GM21526 (cell line): ENCODE measurements around the gene CUEDC2.

Experiments
- ATAC-seq: cut with Tn5 transposase; IDR thresholded peaks from one replicate; pipeline ENCODE4 v1.9.1; 2021; ENCODE audit warnings: moderate library complexity; ENCODE audit not compliant: unreplicated experiment, low FRiP score

The CUEDC2 gene

GRCh38 chr10:102426803-102427287 lies 5.5 kb downstream of the CUEDC2 start:
- ATAC-seq: no peak

DNA sequence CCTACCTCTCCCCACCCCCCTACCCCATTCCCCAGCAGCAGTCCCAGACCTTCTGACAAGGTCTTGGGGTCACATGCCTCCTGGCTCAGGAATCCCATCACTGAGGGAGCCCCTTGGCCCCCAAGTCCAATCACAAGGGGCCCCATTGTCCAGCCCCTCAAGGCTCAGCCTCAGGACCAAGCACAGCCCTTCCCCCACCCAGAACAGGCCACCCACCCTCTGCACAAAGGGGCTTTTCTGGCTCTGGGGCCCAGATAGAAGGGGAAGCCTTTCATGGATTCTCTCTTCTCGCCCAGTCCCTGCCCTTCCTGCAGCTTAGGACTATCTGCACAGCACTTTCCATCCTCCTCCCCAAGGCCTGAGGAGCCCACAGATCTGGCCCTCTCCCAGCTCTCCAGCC lies 6.9 kb downstream of the CUEDC2 start:
- no peak for ATAC-seq

- no peak for ATAC-seq
Observed at GRCh38 chr10:102424916-102425315, 7.5 kb downstream of the CUEDC2 start.

- no peak for ATAC-seq
Observed at GRCh38 chr10:102424145-102424544, 8.2 kb downstream of the CUEDC2 start.

GRCh38 chr10:102423372-102423968 lies 8.9 kb downstream of the CUEDC2 start:
- no peak for ATAC-seq

DNA sequence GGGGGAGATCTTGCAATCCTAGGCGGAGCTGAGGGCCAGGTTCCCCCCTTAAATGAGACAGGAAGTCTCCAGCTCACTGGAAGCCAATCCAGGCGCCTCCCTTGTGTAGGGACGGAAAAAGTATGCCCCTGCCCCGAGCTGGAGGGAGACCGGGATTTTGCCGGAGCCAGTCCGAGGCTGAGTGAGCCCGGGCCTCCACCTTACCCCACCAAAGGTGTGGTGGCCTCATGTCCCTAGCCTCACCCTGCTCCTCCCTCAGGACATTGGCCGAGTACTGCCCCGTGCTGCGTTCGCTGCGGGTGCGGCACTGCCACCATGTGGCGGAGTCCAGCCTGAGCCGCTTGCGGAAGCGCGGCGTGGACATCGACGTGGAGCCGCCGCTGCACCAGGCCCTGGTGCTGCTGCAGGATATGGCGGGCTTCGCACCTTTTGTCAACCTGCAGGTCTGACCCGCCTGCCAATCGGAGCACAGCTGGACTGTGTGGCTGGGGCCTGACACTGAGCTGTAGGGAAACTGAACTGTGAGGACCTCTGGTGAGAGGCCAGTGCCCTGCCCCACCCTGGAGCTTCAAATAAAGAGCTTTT lies 9.7 kb downstream of the CUEDC2 start:
- ATAC-seq: no peak

- ATAC-seq: peak; percentile 2
Observed at GRCh38 chr10:102421757-102422512, 10.4 kb downstream of the CUEDC2 start.

DNA sequence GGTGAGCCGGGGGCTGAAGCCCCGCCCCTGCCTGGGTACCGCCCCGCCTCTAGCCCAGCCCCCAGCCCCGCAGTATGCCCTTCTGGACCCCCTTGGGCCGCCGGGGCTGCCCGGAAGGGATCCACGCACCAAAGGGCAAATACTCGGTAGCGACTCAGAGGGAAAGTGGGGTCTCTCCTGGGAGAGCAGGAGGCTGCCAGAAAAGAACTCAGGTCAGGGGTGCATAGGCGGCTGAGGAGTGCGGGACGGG lies 10.9 kb downstream of the CUEDC2 start:
- ATAC-seq: no peak

DNA sequence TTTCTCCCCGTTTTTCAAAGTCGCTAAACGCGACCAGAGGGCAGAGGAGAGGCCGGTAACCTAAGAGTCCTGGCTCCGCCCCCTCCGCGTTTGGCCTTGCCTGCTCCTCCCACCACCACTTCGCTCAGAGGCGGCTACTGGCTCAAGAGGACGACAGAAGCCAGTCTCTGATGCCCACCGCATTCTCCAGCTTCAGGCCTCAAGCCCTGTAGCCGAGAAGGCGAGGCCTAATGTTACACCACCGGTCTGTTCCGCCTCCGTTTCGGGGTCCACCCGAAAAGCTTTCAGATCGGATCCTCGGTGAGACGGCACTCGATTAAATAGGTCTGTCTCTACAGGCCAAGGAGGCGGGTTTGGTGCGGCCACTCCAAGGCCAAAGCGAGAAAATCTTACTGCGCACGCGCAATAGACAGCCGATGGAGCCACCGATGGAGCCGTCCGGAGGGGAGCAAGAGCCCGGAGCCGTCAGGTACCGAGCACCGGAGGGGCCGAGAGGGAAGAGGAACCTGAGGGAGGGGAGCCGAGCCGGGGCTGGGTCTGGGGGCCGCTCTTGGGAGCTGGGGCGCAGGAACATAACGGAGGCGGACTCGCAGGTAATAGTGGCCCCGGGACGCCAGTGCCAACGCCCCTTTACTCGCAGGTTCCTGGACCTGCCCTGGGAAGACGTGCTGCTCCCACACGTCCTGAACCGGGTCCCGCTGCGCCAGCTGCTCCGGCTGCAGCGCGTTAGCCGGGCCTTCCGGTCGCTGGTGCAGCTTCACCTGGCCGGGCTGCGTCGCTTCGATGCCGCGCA lies 11.5 kb downstream of the CUEDC2 start, which contains the start of gene FBXL15:
FBXL15 (plus strand) TSS at position 123 of the 793 bp plus-strand sequence; CDS start at position 417, 294 bp downstream.
- peak; percentile 52 for ATAC-seq

DNA sequence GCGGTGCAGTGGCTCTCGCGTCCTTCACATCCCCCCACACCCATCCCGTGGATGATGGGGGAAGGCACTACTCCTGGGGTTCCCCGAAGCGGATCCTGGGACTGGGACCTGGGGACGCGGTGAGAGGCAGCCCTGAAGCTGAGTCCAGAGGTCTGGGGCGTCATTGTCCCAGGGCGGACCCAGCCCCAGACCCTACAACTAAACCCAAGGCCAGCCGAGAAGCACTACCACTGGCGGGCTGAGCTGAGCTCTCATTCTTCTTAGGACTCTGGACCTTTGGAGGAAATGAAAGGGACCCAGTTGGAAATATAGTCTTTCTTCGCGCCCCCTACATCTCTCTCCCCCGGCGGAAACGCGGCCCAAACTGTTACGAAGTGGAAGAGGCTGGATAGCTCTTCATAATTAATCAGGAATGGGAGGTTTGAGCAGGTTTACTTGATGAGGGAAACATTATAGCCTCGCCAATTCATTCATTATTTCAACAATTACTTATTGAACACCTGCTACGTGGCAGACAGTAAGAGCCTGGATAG lies 12.1 kb downstream of the CUEDC2 start:
- no peak for ATAC-seq

- no peak for ATAC-seq
Observed at GRCh38 chr10:102419269-102420180, 12.8 kb downstream of the CUEDC2 start.

GRCh38 chr10:102418622-102419268 lies 13.6 kb downstream of the CUEDC2 start, which contains the start of gene PSD:
Gene PSD, minus strand, starts transcription at chr10:102418785. Its CDS starts 1,747 bp downstream, at chr10:102417038.
- no peak for ATAC-seq

DNA sequence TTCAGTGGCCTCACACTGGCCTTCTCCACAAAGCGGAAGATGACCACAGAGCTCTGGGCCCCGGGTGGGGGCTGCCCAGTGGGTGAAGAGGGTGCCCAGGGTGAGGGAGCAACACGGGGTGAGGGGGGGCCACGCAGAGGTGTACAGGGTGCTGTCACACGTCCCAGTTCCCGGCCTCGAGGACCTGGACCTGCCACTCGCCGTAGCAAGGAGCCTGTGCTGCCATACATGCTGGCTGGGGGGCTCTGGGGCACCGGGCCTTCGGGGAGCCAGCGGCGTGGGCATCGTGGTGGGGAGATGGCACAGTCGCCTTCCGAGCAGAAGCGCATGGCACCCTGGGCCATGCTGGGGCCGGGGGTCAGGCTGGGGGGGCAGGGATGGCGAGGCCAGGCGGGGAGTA lies 15.7 kb downstream of the CUEDC2 start:
- no peak for ATAC-seq

GRCh38 chr10:102416283-102416682 lies 16.1 kb downstream of the CUEDC2 start:
- no peak for ATAC-seq

GRCh38 chr10:102414749-102415148 lies 17.6 kb downstream of the CUEDC2 start:
- ATAC-seq: no peak

GRCh38 chr10:102413806-102414561 lies 18.4 kb downstream of the CUEDC2 start:
- no peak for ATAC-seq

DNA sequence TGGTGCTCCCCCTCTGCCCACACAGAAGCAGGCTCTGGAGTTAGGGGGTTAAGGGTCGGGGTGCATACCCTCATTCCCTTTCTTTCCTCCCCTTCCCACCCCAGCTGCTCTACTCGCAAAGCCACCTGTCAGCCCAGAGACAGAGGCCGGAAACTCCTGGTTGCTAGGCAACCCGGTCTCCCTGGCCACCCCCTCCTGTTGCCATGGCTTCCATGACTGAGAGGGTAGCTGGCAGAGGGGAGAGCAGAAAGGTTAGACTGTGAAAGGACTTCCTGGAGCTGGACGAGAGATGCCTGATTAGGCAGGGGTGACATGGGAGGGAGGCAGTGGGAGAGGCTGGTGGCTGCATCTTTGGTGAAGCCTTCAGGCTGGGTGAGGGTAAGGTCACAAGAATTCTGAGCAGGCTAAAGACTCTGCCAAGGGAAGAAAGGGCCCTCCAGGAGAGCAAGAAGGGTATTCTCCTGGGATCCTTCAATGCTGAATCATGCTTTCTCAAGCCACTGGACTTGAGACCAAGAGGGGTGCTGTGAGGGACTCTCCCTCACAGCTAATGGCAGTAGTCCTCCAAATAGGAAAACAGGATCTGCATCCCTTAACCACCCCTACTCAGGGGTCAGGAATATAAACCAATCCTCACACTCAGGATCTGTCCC lies 19.2 kb downstream of the CUEDC2 start:
- no peak for ATAC-seq

DNA sequence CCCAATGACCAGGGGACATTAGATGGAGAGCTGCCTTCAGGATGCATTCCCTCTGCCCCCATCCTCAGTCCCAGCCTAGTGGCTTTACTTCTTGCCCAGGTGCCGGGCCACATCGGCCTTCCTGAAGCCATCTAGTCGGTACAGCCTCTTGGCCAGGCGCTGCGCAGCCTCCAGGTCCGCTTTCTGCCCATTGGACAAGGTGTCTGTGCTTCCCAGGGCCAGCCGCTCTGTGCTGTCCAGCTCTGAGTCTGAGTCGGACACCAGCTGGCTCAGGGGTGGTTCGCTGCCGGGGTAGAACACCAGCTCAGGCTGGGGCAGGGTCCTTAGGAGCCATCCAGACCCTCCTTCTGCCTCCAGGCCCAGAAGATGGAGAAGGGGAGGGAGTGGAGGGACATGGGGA lies 20.1 kb downstream of the CUEDC2 start:
- ATAC-seq: no peak
